ENCODE data around the gene TP53TG5. TPM values are rescaled to one million over a fixed set of nuclear protein-coding genes. Genes with fewer than 3 reads are reported as not detected.

The TP53TG5 gene
- total RNA-seq, 2 donors from 2014 or later: 2.0 to 2.4 TPM

DNA sequence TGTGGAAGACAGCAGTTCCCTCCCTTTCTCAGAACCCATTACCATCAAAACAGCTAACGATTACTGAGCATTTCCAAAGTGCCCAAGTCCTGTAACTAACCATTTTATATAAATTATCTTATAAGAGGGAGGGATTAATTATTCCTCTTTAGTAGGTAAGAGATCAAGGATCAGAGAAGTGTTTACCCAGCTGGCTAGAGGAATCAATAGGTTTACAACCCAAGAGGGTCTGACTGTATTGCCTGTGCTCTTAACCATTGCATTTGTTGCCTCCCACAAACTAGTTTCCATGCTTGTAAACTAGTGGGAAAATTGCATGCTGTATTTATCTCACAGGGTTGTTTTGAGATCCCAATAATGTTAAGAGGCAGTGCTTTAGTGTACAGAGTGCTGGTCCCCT, 26.3 kb upstream of the TP53TG5 start:
- H3K4me3 Mint-ChIP-seq: peak overlapping the region; percentile 82
- peaks cover 25% of the 10 kb centered on the region for H3K36me3 ChIP-seq (ENCODE audit: control insufficient read depth, insufficient read depth, low read length)
- no peak overlapping the region for H3K4me3 ChIP-seq (ENCODE audit: low read length)
- TF ChIP-seq, protein P1, sequence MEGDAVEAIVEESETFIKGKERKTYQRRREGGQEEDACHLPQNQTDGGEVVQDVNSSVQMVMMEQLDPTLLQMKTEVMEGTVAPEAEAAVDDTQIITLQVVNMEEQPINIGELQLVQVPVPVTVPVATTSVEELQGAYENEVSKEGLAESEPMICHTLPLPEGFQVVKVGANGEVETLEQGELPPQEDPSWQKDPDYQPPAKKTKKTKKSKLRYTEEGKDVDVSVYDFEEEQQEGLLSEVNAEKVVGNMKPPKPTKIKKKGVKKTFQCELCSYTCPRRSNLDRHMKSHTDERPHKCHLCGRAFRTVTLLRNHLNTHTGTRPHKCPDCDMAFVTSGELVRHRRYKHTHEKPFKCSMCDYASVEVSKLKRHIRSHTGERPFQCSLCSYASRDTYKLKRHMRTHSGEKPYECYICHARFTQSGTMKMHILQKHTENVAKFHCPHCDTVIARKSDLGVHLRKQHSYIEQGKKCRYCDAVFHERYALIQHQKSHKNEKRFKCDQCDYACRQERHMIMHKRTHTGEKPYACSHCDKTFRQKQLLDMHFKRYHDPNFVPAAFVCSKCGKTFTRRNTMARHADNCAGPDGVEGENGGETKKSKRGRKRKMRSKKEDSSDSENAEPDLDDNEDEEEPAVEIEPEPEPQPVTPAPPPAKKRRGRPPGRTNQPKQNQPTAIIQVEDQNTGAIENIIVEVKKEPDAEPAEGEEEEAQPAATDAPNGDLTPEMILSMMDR (conservative IDR thresholded peaks at IDR 0.05): no peak
- no peak overlapping the region for H3K9ac ChIP-seq (ENCODE audit: extremely low read depth, low read length, poor library complexity, severe bottlenecking)
- peaks cover 30% of the 10 kb centered on the region for H3K9me3 Mint-ChIP-seq
- DNase-seq: no peak
- 100% methylated on average over 1 of the region's 1 CpG; no CpG with 5 or more reads in 1 of the 2 experiments for WGBS, 2 experiments (ENCODE audit: insufficient coverage in 1 of 2, insufficient read length in 1 of 2)
- H3K27me3 ChIP-seq (ENCODE audit: control insufficient read depth, insufficient read depth, low read length, poor library complexity, severe bottlenecking): no peaks in the 10 kb centered on the region
- peaks cover 4% of the 10 kb centered on the region for H3K4me1 ChIP-seq (ENCODE audit: control insufficient read depth, insufficient read depth, low read length)
- no peak overlapping the region for H3K27ac Mint-ChIP-seq
- H3K4me1 Mint-ChIP-seq: peaks cover 11% of the 10 kb centered on the region
- H3K27me3 Mint-ChIP-seq (ENCODE audit: insufficient read depth): peaks cover 33% of the 10 kb centered on the region
- H3K9me3 ChIP-seq (ENCODE audit: control insufficient read depth, low read length): peaks cover 41% of the 10 kb centered on the region
- no peak overlapping the region for H3K27ac ChIP-seq (ENCODE audit: low read depth, low read length)
- H3K36me3 Mint-ChIP-seq (ENCODE audit: low read depth): peaks cover 32% of the 10 kb centered on the region

DNA sequence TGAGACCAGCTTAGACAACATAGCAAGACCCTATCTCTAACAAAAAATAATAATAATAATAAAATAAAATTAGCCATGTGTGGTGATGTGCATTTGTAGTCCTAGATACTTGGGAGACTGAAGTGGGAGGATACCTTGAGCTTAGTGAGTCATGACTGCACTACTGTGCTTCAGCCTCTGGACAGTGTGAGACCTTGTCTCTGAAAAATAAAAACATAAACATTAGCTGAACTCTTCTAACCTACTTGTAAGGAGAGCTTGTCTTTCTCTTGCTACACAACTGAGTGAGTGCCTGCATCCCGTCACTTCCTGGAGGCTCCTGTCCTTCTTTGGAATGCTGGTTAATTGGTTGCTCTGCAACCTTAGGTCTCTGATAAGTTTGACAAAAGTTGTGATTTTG, 24.8 kb upstream of the TP53TG5 start:
- Mint-ChIP-seq H3K27ac (no peak overlapping the region), H3K4me3 (no peak overlapping the region), H3K4me1 (peaks cover 9% of the 10 kb centered on the region), H3K27me3 (ENCODE audit: insufficient read depth) (peaks cover 37% of the 10 kb centered on the region), H3K9me3 (peaks cover 38% of the 10 kb centered on the region), H3K36me3 (ENCODE audit: low read depth) (peaks cover 26% of the 10 kb centered on the region)
- Histone ChIP-seq H3K36me3 (ENCODE audit: control insufficient read depth, insufficient read depth, low read length) (peaks cover 11% of the 10 kb centered on the region), H3K4me3 (ENCODE audit: low read length) (no peak overlapping the region), H3K9ac (ENCODE audit: extremely low read depth, low read length, poor library complexity, severe bottlenecking) (no peak overlapping the region), H3K9me3 (ENCODE audit: control insufficient read depth, low read length) (peaks cover 51% of the 10 kb centered on the region), H3K27ac (ENCODE audit: low read depth, low read length) (no peak overlapping the region), H3K27me3 (ENCODE audit: control insufficient read depth, insufficient read depth, low read length, poor library complexity, severe bottlenecking) (no peaks in the 10 kb centered on the region), H3K4me1 (ENCODE audit: control insufficient read depth, insufficient read depth, low read length) (no peaks in the 10 kb centered on the region)
- no peak for DNase-seq
- 95% methylated on average over 1 of the region's 1 CpG; no CpG with 5 or more reads in 1 of the 2 experiments for WGBS, 2 experiments (ENCODE audit: insufficient coverage in 1 of 2, insufficient read length in 1 of 2)
- TF ChIP-seq, protein P1 (conservative IDR thresholded peaks at IDR 0.05): no peak

DNA sequence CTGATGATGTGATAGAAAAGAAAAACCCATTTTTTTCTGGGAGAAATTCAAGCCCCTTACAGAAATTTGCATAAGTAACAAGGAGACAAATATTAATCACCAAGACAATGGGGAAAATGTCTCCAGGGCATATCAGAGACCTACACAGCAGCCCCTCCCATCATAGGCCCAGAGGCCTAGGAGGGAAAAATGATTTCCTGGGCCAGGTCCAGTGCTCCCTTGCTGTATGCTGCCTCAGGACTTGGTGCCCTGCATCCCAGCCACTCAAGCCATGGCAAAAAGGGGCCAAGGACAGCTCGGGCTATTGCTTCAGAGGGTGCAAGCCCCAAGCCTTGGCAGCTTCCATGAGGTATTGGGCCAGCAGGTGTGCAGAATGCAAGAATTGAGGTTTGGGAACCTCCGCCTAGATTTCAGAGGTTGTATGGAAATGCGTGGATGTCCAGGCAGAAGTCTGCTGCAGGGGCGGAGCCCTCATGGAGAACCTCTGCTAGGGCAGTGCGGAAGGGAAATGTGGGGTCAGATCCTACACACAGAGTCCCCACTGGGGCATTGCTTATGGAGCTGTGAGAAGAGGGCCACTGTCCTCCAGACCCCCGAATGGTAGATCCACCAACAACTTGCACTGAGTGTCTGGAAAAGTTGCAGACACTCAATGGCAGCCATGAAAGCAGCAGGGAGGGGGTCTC, 22.4 kb upstream of the TP53TG5 start:
- Histone ChIP-seq H3K9me3 (ENCODE audit: control insufficient read depth, low read length) (peaks cover 58% of the 10 kb centered on the region), H3K4me1 (ENCODE audit: control insufficient read depth, insufficient read depth, low read length) (no peaks in the 10 kb centered on the region), H3K27me3 (ENCODE audit: control insufficient read depth, insufficient read depth, low read length, poor library complexity, severe bottlenecking) (no peaks in the 10 kb centered on the region), H3K36me3 (ENCODE audit: control insufficient read depth, insufficient read depth, low read length) (peaks cover 9% of the 10 kb centered on the region), H3K9ac (ENCODE audit: extremely low read depth, low read length, poor library complexity, severe bottlenecking) (no peak overlapping the region), H3K4me3 (ENCODE audit: low read length) (peak overlapping the region; percentile 53), H3K27ac (ENCODE audit: low read depth, low read length) (no peak overlapping the region)
- peaks cover 26% of the 10 kb centered on the region for H3K36me3 Mint-ChIP-seq (ENCODE audit: low read depth)
- peaks cover 30% of the 10 kb centered on the region for H3K27me3 Mint-ChIP-seq (ENCODE audit: insufficient read depth)
- no peak for DNase-seq
- H3K4me1 Mint-ChIP-seq: peaks cover 3% of the 10 kb centered on the region
- H3K4me3 Mint-ChIP-seq: no peak overlapping the region
- TF ChIP-seq, protein P1 (conservative IDR thresholded peaks at IDR 0.05): no peak
- no peak overlapping the region for H3K27ac Mint-ChIP-seq
- H3K9me3 Mint-ChIP-seq: peaks cover 38% of the 10 kb centered on the region
- 92 to 100% methylated on average over 2 to 6 of the region's 6 CpGs for WGBS, 2 experiments (ENCODE audit: insufficient coverage in 1 of 2, insufficient read length in 1 of 2)
